ENCODE results near the gene CLASP1. TPM values are rescaled to one million over a fixed set of nuclear protein-coding genes. Genes with fewer than 3 reads are reported as not detected.

The CLASP1 gene
- total and polyA plus RNA-seq, 2 of the 8 experiments (the other 6 are each of a cell fraction or from before 2014, with no cell fraction given), result 7.3 to 53.9 TPM

- WGBS, 2 experiments (ENCODE audit: extremely low coverage in 1 of 2, insufficient coverage in 1 of 2, insufficient read length in 1 of 2, insufficient replicate concordance in 2 of 2, low coverage in 1 of 2, low lambda C conversion rate in 2 of 2, missing lambda C conversion rate in 1 of 2), result 90% methylated on average over 4 of the region's 4 CpGs; no CpG with 5 or more reads in 1 of the 2 experiments
- Histone ChIP-seq H3K18ac (ENCODE audit: extremely low read depth, low read length) (no peak overlapping the region), H3K9ac (replicated peaks in 1 of 4; ENCODE audit: extremely low read depth in 1 of 4, low read depth in 3 of 4, low read length in 3 of 4) (no peak overlapping the region), H3K36me3 (ENCODE audit: control insufficient read depth in 2 of 4, insufficient read depth in 4 of 4, low read length in 3 of 4) (peaks cover 0 to 5% (median 0%) of the 10 kb centered on the region in 4 experiments; a peak in 2 of 8 replicates), H2BK5ac (ENCODE audit: low read depth, low read length) (no peak overlapping the region), H3K14ac (ENCODE audit: insufficient read length) (no peak overlapping the region), H2AK5ac (ENCODE audit: low read depth, low read length) (no peak overlapping the region), H3K23me2 (ENCODE audit: low read depth, low read length) (no peaks in the 10 kb centered on the region), H4K20me1 (replicated peaks in 1 of 2; ENCODE audit: control insufficient read depth in 1 of 2, insufficient read depth in 2 of 2, low read length in 2 of 2) (no peaks in the 10 kb centered on the region), H2BK15ac (ENCODE audit: low read length) (no peak overlapping the region), H3K79me1 (ENCODE audit: low read depth, low read length) (no peaks in the 10 kb centered on the region), H4K91ac (replicated peaks; ENCODE audit: insufficient read length, low read length) (no peak overlapping the region), H4K5ac (ENCODE audit: insufficient read length, low read depth, low read length) (no peak overlapping the region), H3K27ac (ENCODE audit: low read depth, low read length) (no peak overlapping the region), H2BK12ac (ENCODE audit: low read depth, low read length) (no peak overlapping the region), H2AFZ (ENCODE audit: low read length) (no peak overlapping the region), H3K27me3 (replicated peaks in 1 of 4; ENCODE audit: control insufficient read depth in 3 of 4, extremely low read depth in 1 of 4, insufficient read depth in 3 of 4, low read length in 3 of 4) (no peaks in the 10 kb centered on the region), H3K4me3 (ENCODE audit: extremely low read depth in 1 of 4, insufficient read depth in 2 of 4, low read depth in 3 of 4, low read length in 4 of 4) (no peak overlapping the region), H3K4ac (replicated peaks; ENCODE audit: insufficient read length, low read depth, low read length) (no peak overlapping the region), H2BK20ac (ENCODE audit: low read length) (no peak overlapping the region), H4K8ac (ENCODE audit: extremely low read depth, insufficient read depth, low read length) (no peak overlapping the region), H3K23ac (ENCODE audit: insufficient read length) (no peak overlapping the region), H3K4me2 (ENCODE audit: insufficient read depth in 1 of 2, low read depth in 2 of 2, low read length in 2 of 2) (no peak overlapping the region), H3K9me3 (ENCODE audit: insufficient read depth in 2 of 2, low read depth in 1 of 2, low read length in 1 of 2) (peaks cover 0 to 2% of the 10 kb centered on the region in 2 experiments; a peak in 1 of 4 replicates), H3K56ac (replicated peaks; ENCODE audit: insufficient read length, low read depth, low read length) (no peak overlapping the region), H3K79me2 (ENCODE audit: control insufficient read depth in 1 of 2, insufficient read depth in 2 of 2, low read length in 2 of 2) (peaks cover 0 to 9% of the 10 kb centered on the region in 2 experiments; a peak in 1 of 4 replicates), H3K4me1 (replicated peaks in 1 of 4; ENCODE audit: control insufficient read depth in 3 of 4, insufficient read depth in 4 of 4, low read length in 3 of 4) (peaks cover 0 to 2% (median 0%) of the 10 kb centered on the region in 4 experiments; a peak in 3 of 7 replicates), H2BK120ac (replicated peaks; ENCODE audit: low read depth, low read length) (no peak overlapping the region)
- ChIA-PET CTCF (ENCODE audit: partially characterized antibody) (interaction anchor here (1.8 kb wide), 1 partner anchor 134 kb away, joined by 5 read pairs; the partner anchor contains the start of gene RNU4ATAC), POLR2A (ENCODE audit: partially characterized antibody) (interaction anchor here (1.0 to 4.5 kb wide), 3 partner anchors 15 to 134 kb away, joined by 3 to 24 read pairs (median 20); partner anchors contain the start of genes CLASP1 and RNU4ATAC)
- DNase-seq (ENCODE audit: low read depth in 1 of 2, low spot score in 2 of 2) (no peak), FAIRE-seq (no peak)
- TF ChIP-seq SIN3A (conservative IDR thresholded peaks at IDR 0.05 in 1 of 2, IDR thresholded peaks at IDR 0.05 in 1 of 2; ENCODE audit: low read depth in 1 of 2, low read length in 2 of 2), result no peak
- TF ChIP-seq SRF (IDR thresholded peaks at IDR 0.05; ENCODE audit: low read depth, low read length), result no peak
- no peak for TF ChIP-seq PHF8 (conservative IDR thresholded peaks at IDR 0.05; ENCODE audit: low read depth, low read length)
Observed at GRCh38 chr2:121664713-121665112, 15.5 kb upstream of the CLASP1 start.

Data from H1 (cell line).